Testis (tissue), 5 donors: Measurements from ENCODE around the gene PCNX4. TPM values are rescaled to one million over a fixed set of nuclear protein-coding genes. Genes with fewer than 3 reads are reported as not detected.
"Not testable (repeated sequence)": the region's sequence is repeated elsewhere in the genome, so short reads cannot be mapped to it uniquely, and the experiment has no call there.

ENCODE experiments used
- DNase-seq: peaks from one replicate; pipeline ENCODE4 v3.0.0-alpha.2; 2019
- H3K27ac ChIP-seq, 2 donors: fragments of 200-600 bp; sonication (generic); one replicate each; pipeline ENCODE4 v1.5.1; 2019
- H3K27me3 ChIP-seq: fragments of 200-600 bp; sonication (generic); one replicate; pipeline ENCODE4 v1.5.1; 2019
- H3K36me3 ChIP-seq: fragments of 200-600 bp; sonication (generic); one replicate; pipeline ENCODE4 v1.5.1; 2017; ENCODE audit warnings: low read depth; ENCODE audit errors: missing control alignments
- H3K4me1 ChIP-seq: fragments of 200-600 bp; sonication (generic); one replicate; pipeline ENCODE4 v1.5.1; 2019
- H3K4me3 ChIP-seq, 2 donors: fragments of 200-600 bp; sonication (generic); one replicate each; pipeline ENCODE4 v1.5.1; 2017 to 2019
- H3K9me3 ChIP-seq: fragments of 200-600 bp; sonication (generic); one replicate; pipeline ENCODE4 v1.5.1; 2017
- CTCF ChIP-seq, 3 experiments: fragments of 450-650 bp in 2 of 3; fragments of 200-600 bp in 1 of 3; sonication (generic) in 1 of 3; IDR thresholded peaks; one replicate each; pipeline ENCODE4 v1.5.1; 2016 to 2019; ENCODE audit warnings: antibody characterized with exemption in 3 of 3, mild to moderate bottlenecking in 2 of 3, moderate library complexity in 1 of 3
- POLR2A ChIP-seq: fragments of 450-650 bp; IDR thresholded peaks from one replicate; pipeline ENCODE4 v1.6.1; 2017; ENCODE audit warnings: antibody characterized with exemption, mild to moderate bottlenecking, moderate library complexity
- WGBS, 2 donors: methylation state at CpG; one replicate each; pipeline ENCODE4 v1.1.5; 2018; 5-methylcytosine and 5-hydroxymethylcytosine counted together
- intact Hi-C: fragments of 100-400 bp; cut with DNase I; formaldehyde crosslinking; loops from one replicate; pipeline ENCODE4 v1.15.1; 2023; ENCODE audit warnings: low total_unique reads
- long read RNA-seq, 2 donors: transcript quantifications; one replicate each; lab custom pipeline, GENCODE V29; 2026
- polyA plus RNA-seq: library from polyadenylated mRNA; stranded (reverse); fragments of 350-450 nt; fragmentation: Illumina TruSeq; extraction: RNeasy Lipid Tissue Mini Kit (QIAGEN cat#74804); gene quantifications from one replicate; pipeline ENCODE4 v1.2.3, GENCODE V29; 2014; ENCODE audit warnings: low read depth, low replicate concordance; ENCODE audit not compliant: insufficient read depth
- total RNA-seq, 2 donors: library from RNA; depleted of rRNA; stranded (reverse); fragments of >200 nt; gene quantifications; one replicate each; pipeline ENCODE4 v1.2.3, GENCODE V29; 2016

The PCNX4 gene
- 100 to 1,000 TPM; 118 to 133 TPM for total RNA-seq
- 42.3 TPM for polyA plus RNA-seq
- long read RNA-seq, donor 1, full-length matches to known transcripts = 9 of 166 reads
- long read RNA-seq, donor 1, partial matches to known transcripts = 57 of 166 reads
- long read RNA-seq, donor 1, other reads (novel, unspliced or antisense) = 100 of 166 reads
- long read RNA-seq, donor 2, full-length matches to known transcripts = 6 of 15 reads
- long read RNA-seq, donor 2, partial matches to known transcripts = 9 of 15 reads
- long read RNA-seq, donor 2, other reads (novel, unspliced or antisense) = 0 of 15 reads

DNA sequence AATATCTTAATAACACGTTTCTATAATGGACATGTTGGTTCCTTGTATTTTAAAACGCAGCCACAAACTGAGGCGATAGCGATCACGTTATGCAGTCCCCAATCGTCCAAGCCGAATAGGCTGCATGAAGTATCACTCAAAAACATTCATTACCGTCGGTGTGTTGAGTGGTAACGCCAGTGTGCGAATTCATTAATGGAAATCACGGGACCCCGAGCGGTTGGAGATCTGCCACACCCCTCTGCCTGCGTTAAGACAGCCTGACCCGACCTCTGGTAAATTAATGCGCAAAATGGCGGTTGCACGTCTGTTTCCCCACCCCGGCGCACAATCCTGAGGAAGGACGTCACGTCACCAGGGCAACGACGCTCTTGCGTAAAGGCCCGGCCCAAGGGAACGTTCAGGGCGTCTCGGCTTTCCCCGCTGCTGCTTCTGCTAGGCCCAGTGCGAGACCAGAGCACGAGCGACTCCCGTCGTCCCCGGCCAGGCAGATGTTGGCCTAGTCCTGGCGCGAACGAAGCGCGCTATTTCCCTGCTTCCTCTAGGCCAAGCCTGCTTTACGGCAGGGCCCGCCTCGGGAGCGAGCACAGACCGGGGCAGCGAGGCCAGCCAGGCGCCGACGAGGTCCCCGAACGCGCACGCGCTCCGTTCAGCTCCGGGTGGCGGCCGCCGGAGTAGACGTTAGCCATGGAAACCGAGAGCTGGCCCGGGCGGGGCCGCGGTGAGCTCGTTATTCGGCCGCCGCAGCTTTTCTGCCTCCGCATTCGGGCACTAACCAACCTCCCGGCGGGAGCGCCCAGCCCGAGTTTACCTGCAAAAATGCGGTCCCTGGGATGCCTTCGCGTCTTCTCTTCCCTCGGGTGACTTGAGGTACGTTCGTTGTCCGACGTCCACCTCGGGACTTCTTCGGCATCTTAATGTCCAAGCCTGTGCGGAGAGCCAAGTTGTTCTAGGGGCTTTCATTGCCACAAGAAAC lies at the start of gene PCNX4:
PCNX4 (plus strand) TSS at position 374 of the 976 bp plus-strand sequence. CDS start 15,716 bp downstream, outside the sequence.
- DNase-seq = peak; percentile 99
- peak; percentile 86 for TF ChIP-seq POLR2A
- no peak for TF ChIP-seq CTCF (IDR thresholded peaks at IDR 0.05)
- WGBS, 2 donors = 0 to 1% methylated on average over 29 to 81 of the region's 88 CpGs
- H3K27me3 ChIP-seq = no peaks in the 10 kb centered on the region
- no peaks in the 10 kb centered on the region for H3K9me3 ChIP-seq
- intact Hi-C loops = no loop called here
- H3K36me3 ChIP-seq = no peaks in the 10 kb centered on the region
- peak within 1 kb of the TSS; percentile 78 to 85 for H3K4me3 ChIP-seq
- H3K27ac ChIP-seq = peak within 1 kb of the TSS; percentile 98 to 100
- H3K4me1 ChIP-seq = peaks cover 17% of the 10 kb centered on the region

- H3K9me3 ChIP-seq, H3K4me1 ChIP-seq: not testable (repeated sequence)
- WGBS, 2 donors = 76 to 86% methylated on average over 1 of the region's 1 CpG
These were observed 43.7 kb upstream of the PCNX4 start for GRCh38 chr14:60047976-60048375.

GRCh38 chr14:60051721-60052221 lies 40.0 kb upstream of the PCNX4 start:
- Histone ChIP-seq H3K4me1 (no peaks in the 10 kb centered on the region), H3K27me3 (no peaks in the 10 kb centered on the region), H3K9me3 (no peaks in the 10 kb centered on the region), H3K36me3 (no peaks in the 10 kb centered on the region), H3K27ac (no peak overlapping the region), H3K4me3 (no peak overlapping the region)
- TF ChIP-seq POLR2A (no peak), CTCF (IDR thresholded peaks at IDR 0.05) (no peak)
- 54 to 68% methylated on average over 3 of the region's 3 CpGs for WGBS, 2 donors
- intact Hi-C loops = no loop called here
- DNase-seq = no peak

More at GRCh38 chr14:60047976-60048375, 43.7 kb upstream of the PCNX4 start:
- H3K36me3 ChIP-seq, intact Hi-C loops, H3K4me3 ChIP-seq, H3K27ac ChIP-seq, H3K27me3 ChIP-seq, DNase-seq: not testable (repeated sequence)

GRCh38 chr14:60058087-60058486 lies 33.6 kb upstream of the PCNX4 start:
- Histone ChIP-seq H3K9me3 (no peaks in the 10 kb centered on the region), H3K4me1 (no peaks in the 10 kb centered on the region), H3K27me3 (no peaks in the 10 kb centered on the region), H3K27ac (no peak overlapping the region), H3K4me3 (no peak overlapping the region), H3K36me3 (no peaks in the 10 kb centered on the region)
- WGBS, 2 donors = 72 to 73% methylated on average over 1 of the region's 1 CpG
- intact Hi-C loops = no loop called here
- no peak for TF ChIP-seq POLR2A
- TF ChIP-seq CTCF (IDR thresholded peaks at IDR 0.05) = no peak
- no peak for DNase-seq

GRCh38 chr14:60061371-60061770 lies 30.4 kb upstream of the PCNX4 start:
- Histone ChIP-seq H3K27ac (no peak overlapping the region), H3K4me3 (no peak overlapping the region), H3K36me3 (no peaks in the 10 kb centered on the region), H3K4me1 (no peaks in the 10 kb centered on the region), H3K9me3 (no peaks in the 10 kb centered on the region), H3K27me3 (no peaks in the 10 kb centered on the region)
- no peak for TF ChIP-seq CTCF (IDR thresholded peaks at IDR 0.05)
- no peak for TF ChIP-seq POLR2A
- no peak for DNase-seq
- intact Hi-C loops = loop anchor here (10.0 kb wide), 1 partner anchor 123 kb away; no protein-coding TSS in a partner anchor
- 90% methylated on average over 2 of the region's 2 CpGs for WGBS, 2 donors
